22Rv1 (cell line): ENCODE measurements around the gene PEX1.
"Not testable (repeated sequence)": the region's sequence is repeated elsewhere in the genome, so short reads cannot be mapped to it uniquely, and the experiment has no call there.

Experiments
- ZFX ChIP-seq: fragments of 450-650 bp; IDR thresholded peaks from 2 replicates; pipeline ENCODE4 v1.6.1; 2017; ENCODE audit warnings: antibody characterized with exemption, borderline replicate concordance
- TF ChIP-seq, protein P1 (sequence below): fragments of 450-650 bp; IDR thresholded peaks from 2 replicates; pipeline ENCODE4 v1.5.1; 2017; ENCODE audit warnings: mild to moderate bottlenecking

GRCh38 chr7:92475261-92475770 is 53.0 kb downstream of the PEX1 start:
- TF ChIP-seq, protein P1, sequence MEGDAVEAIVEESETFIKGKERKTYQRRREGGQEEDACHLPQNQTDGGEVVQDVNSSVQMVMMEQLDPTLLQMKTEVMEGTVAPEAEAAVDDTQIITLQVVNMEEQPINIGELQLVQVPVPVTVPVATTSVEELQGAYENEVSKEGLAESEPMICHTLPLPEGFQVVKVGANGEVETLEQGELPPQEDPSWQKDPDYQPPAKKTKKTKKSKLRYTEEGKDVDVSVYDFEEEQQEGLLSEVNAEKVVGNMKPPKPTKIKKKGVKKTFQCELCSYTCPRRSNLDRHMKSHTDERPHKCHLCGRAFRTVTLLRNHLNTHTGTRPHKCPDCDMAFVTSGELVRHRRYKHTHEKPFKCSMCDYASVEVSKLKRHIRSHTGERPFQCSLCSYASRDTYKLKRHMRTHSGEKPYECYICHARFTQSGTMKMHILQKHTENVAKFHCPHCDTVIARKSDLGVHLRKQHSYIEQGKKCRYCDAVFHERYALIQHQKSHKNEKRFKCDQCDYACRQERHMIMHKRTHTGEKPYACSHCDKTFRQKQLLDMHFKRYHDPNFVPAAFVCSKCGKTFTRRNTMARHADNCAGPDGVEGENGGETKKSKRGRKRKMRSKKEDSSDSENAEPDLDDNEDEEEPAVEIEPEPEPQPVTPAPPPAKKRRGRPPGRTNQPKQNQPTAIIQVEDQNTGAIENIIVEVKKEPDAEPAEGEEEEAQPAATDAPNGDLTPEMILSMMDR = not testable (repeated sequence)
- TF ChIP-seq ZFX = not testable (repeated sequence)
